Astrocyte of the cerebellum (primary cell): ENCODE data around the gene MS4A13.

Source experiments
- DNase-seq: peaks from one replicate; pipeline ENCODE4 v3.0.0-alpha.2; 2011; ENCODE audit warnings: low read depth
- H3K4me3 ChIP-seq: 2 replicates; pipeline ENCODE4 v1.5.1; 2011; ENCODE audit warnings: mild to moderate bottlenecking, low read depth, low read length, moderate library complexity
- in situ Hi-C: cut with HindIII; loops from 2 replicates; pipeline ENCODE4 v1.10.0; 2017; ENCODE audit warnings: low sequenced_read_pairs
- TF ChIP-seq, protein P1 (sequence below): IDR thresholded peaks from 2 replicates; pipeline ENCODE4 v1.5.1; 2012; ENCODE audit warnings: low read length, low read depth, moderate library complexity, mild to moderate bottlenecking; ENCODE audit errors: missing control alignments

MS4A13 gene

DNA sequence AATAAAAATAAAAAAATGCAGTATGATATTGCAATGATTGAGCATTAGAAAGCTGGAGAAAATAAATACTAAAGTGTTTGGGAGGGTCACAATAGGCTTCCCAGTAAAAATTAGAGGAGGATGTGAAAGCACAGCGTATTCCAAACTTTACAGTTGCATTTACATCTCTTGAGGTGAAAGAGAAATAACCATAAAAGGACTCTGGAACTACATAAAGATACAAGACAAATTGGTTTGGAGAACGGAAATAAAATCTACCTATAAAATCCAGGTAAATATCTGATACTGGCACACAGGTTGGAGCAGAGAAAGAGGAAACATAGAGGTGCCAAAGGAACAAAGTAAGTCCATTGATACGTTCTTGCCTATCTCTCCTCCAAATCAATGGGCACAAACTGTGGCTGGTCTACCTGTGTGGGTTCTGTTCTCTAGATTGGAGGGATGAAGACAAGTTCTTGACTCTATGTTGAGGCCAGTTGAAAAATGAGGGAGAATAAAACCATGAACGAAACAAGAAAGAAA, 22.6 kb upstream of the MS4A13 start, which contains the start of gene MS4A12:
TSS of gene MS4A12 (plus strand) at position 291 of the 522 bp plus-strand sequence. CDS start 4,541 bp downstream, outside the sequence.
- TF ChIP-seq, protein P1, sequence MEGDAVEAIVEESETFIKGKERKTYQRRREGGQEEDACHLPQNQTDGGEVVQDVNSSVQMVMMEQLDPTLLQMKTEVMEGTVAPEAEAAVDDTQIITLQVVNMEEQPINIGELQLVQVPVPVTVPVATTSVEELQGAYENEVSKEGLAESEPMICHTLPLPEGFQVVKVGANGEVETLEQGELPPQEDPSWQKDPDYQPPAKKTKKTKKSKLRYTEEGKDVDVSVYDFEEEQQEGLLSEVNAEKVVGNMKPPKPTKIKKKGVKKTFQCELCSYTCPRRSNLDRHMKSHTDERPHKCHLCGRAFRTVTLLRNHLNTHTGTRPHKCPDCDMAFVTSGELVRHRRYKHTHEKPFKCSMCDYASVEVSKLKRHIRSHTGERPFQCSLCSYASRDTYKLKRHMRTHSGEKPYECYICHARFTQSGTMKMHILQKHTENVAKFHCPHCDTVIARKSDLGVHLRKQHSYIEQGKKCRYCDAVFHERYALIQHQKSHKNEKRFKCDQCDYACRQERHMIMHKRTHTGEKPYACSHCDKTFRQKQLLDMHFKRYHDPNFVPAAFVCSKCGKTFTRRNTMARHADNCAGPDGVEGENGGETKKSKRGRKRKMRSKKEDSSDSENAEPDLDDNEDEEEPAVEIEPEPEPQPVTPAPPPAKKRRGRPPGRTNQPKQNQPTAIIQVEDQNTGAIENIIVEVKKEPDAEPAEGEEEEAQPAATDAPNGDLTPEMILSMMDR, result no peak
- H3K4me3 ChIP-seq, result no peak within 1 kb of the TSS
- no peak for DNase-seq
- in situ Hi-C loops, result no loop called here

DNA sequence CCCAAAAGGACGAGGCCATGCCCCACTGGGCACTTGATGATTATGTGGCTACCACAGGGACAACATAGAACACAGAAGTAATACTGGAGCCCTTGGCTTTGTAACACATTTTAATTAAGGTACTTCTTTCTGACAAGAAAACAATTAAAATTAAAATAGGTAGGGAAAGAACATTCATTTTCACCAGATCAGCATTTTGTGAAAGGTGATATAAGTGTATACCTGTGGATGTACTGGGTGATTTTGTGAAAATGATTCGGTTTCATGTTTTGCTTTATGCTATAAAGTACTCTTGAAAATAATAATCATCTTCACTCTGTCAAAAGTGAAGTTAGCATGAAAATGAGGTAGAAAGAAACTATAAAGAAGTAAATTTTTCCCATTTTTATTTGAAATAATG, 21.7 kb upstream of the MS4A13 start:
- no peak overlapping the region for H3K4me3 ChIP-seq
- in situ Hi-C loops, result no loop called here
- no peak for DNase-seq
- TF ChIP-seq, protein P1, result no peak

DNA sequence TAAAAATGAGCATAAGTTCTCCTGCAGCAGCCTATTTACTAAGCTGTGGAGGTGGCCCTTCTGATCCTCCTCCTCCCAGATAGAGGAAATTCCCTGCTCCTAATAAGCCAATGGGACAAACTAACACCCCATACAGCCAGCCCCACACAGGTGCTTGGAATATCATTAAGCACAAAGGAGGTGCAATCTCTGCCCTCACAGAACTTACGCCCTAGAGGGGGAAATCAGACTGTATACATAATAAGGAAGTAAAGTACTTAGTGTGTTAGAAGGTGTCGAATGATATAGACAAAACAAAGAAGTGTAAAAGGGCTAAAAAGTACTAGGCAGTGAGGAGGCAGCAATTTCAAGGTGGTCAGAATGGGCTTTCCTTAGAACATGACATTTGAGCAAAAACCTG, 16.8 kb upstream of the MS4A13 start:
- H3K4me3 ChIP-seq, result no peak overlapping the region
- TF ChIP-seq, protein P1, result no peak
- no peak for DNase-seq
- in situ Hi-C loops, result no loop called here

DNA sequence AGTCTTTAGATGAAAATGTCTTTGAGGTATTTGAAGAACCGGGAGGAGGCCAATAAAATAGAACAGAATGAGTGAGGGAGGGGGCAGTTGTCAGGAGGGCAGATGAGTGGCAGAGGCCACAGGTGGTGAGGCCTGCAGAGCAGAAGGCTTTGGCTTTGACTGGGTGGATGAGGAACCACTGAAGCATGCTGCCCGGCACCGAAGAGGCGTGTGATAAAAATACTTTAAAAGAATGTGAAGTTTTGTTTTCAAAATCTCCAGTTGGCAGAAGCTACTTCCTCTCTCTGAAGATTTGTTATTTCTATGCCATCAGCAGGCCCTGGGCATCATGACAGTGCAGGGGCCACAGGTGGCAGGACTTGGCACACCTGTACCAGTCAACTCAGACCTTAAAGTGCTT, 16.3 kb upstream of the MS4A13 start:
- no peak for DNase-seq
- TF ChIP-seq, protein P1, result no peak
- H3K4me3 ChIP-seq, result no peak overlapping the region
- in situ Hi-C loops, result no loop called here

DNA sequence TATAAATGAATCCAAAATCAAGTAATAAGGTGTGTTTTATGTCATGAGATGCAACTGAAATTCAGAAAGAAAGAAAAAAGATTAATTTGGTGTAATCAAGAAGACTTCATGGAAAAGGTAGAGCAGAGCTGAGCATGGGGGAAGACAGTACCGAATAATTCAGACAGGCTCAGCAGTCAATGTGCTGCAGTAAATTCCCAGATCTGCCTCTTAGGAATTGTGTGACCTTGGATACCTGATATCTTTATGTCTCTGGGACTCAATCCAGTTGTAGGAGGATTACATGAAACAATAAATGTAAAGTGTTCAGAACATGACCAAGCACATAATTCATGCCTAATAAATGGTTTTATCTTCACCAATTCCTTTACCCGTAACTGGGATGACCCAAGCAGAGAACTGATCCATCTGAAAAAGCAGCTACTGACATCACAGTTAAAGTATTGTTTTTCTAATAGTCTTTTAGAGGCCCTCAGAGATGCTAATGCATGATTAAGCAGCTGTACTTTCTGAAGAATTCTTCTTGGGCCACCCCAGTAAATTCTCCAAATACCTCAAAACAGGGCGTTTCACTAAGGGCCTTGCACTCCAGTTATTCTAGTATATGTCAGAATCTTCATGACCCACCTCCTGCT, 14.8 kb upstream of the MS4A13 start:
- TF ChIP-seq, protein P1, result no peak
- H3K4me3 ChIP-seq, result no peak overlapping the region
- DNase-seq, result no peak
- in situ Hi-C loops, result no loop called here

DNA sequence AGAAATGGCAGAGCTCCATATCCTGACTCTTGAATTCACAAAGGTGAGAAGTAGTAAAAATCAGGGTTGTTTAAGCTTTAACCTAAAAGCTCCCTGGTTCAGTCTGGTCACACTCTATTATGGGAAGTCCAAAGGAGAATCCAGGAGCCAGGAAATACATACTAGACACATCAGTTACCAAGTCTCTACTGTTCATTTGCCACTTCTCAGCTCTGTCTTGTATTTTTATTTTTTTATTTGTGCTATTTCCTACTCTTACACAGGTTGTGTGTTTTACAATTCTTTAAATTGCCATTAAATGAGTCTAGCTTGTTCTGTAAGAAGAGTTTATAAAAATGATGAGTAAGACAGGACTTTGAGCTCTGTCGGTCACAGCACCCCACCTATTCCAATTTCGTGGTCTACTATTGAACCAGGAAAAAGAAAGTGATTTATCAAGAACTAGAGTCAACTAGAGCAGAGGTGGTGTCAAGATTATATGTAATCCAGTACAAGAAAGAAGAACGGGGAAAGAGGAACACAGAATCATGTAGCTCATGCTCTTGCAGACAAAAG, 12.9 kb upstream of the MS4A13 start:
- TF ChIP-seq, protein P1, result no peak
- DNase-seq, result no peak
- H3K4me3 ChIP-seq, result no peak overlapping the region
- in situ Hi-C loops, result no loop called here
